ENCODE results near the gene USP54.
"Not testable (repeated sequence)": the region's sequence is repeated elsewhere in the genome, so short reads cannot be mapped to it uniquely, and the experiment has no call there.

The USP54 gene

DNA sequence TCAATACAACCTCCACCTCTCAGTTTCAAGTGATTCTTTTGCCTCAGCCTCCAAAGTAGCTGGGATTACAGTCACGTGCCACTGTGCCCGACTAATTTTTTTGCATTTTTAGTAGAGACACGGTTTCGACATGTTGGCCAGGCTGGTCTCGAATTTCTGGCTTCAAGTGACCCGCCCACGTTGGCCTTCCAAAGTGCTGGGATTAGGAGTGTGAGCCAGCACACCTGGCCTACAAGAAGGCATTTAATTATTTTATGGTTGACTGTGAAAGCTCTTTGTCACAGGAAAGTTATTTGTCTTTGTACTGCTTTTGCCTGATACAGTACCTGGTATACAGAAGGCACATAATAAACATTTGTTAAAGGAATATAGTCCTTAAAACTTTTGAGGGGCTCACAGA is 37.3 kb upstream of the USP54 start:
- in situ Hi-C loops (cut with MboI; ENCODE audit: low pct_unique_long_range_greater_than_20kb, low sequenced_read_pairs, unreplicated experiment) = loop anchor here (25.0 kb wide), 1 partner anchor 366 kb away; the partner anchor contains the start of gene MRPS16
- no peak for DNase-seq (ENCODE audit: low spot score)
- TF ChIP-seq, protein P1, sequence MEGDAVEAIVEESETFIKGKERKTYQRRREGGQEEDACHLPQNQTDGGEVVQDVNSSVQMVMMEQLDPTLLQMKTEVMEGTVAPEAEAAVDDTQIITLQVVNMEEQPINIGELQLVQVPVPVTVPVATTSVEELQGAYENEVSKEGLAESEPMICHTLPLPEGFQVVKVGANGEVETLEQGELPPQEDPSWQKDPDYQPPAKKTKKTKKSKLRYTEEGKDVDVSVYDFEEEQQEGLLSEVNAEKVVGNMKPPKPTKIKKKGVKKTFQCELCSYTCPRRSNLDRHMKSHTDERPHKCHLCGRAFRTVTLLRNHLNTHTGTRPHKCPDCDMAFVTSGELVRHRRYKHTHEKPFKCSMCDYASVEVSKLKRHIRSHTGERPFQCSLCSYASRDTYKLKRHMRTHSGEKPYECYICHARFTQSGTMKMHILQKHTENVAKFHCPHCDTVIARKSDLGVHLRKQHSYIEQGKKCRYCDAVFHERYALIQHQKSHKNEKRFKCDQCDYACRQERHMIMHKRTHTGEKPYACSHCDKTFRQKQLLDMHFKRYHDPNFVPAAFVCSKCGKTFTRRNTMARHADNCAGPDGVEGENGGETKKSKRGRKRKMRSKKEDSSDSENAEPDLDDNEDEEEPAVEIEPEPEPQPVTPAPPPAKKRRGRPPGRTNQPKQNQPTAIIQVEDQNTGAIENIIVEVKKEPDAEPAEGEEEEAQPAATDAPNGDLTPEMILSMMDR (IDR thresholded peaks at IDR 0.05; ENCODE audit: extremely low read depth, insufficient read depth, missing control alignments) = no peak

- DNase-seq (ENCODE audit: low spot score) = no peak
- TF ChIP-seq, protein P1 (IDR thresholded peaks at IDR 0.05; ENCODE audit: extremely low read depth, insufficient read depth, missing control alignments) = no peak
- in situ Hi-C loops (cut with MboI; ENCODE audit: low pct_unique_long_range_greater_than_20kb, low sequenced_read_pairs, unreplicated experiment) = loop anchor here (25.0 kb wide), 1 partner anchor 365 kb away; the partner anchor contains the start of gene MRPS16
These were observed 36.2 kb upstream of the USP54 start for GRCh38 chr10:73627300-73627699.

DNA sequence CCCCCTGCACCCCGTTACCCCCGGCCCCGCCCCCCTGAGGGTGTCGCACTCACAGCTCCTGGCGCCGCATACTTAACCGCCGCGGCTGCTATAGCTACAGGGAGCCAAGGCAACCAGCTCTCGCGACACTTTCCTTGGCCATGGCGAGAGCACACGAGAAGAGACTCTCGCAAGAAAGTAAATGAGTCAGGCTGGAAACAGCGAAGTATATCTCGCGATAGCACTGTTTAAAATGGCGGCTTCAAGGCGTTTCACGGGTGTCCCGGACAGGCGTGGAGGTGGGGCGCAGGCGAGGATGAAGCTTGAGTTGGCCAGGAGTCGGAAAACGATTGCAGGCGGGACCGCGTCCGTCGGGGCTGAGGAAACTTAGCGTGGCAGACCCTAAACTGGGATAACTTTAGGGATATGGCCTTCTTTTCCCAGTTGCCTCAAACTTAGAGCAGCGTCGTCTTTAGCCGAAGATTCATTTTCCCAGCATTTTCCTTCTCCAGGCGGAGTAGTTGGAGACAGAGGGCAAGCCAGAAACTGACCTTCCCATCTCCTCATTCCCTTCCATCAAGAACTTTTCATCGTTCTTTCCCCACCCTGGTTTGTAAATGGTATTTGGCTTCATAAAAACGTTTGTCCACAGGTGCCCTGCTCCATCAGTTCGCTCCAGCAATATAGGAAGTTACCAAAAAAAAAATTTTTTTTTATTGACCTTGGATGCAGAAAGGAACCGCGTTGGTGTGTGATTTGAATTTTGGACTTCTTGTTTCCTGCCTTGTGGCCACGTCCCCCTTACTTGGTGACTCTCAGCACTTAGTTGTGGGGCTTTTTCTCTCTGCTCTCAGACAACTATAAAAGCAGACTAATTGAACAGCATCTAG is 35.0 kb upstream of the USP54 start:
- peak; percentile 96 for DNase-seq (ENCODE audit: low spot score)
- in situ Hi-C loops (cut with MboI; ENCODE audit: low pct_unique_long_range_greater_than_20kb, low sequenced_read_pairs, unreplicated experiment) = loop anchor here (25.0 kb wide), 1 partner anchor 364 kb away; the partner anchor contains the start of gene MRPS16
- TF ChIP-seq, protein P1 (IDR thresholded peaks at IDR 0.05; ENCODE audit: extremely low read depth, insufficient read depth, missing control alignments) = no peak

GRCh38 chr10:73625004-73625883 is 34.1 kb upstream of the USP54 start:
- in situ Hi-C loops (cut with MboI; ENCODE audit: low pct_unique_long_range_greater_than_20kb, low sequenced_read_pairs, unreplicated experiment) = loop anchor here (25.0 kb wide), 1 partner anchor 363 kb away; the partner anchor contains the start of gene MRPS16
- TF ChIP-seq, protein P1 (IDR thresholded peaks at IDR 0.05; ENCODE audit: extremely low read depth, insufficient read depth, missing control alignments) = no peak

DNA sequence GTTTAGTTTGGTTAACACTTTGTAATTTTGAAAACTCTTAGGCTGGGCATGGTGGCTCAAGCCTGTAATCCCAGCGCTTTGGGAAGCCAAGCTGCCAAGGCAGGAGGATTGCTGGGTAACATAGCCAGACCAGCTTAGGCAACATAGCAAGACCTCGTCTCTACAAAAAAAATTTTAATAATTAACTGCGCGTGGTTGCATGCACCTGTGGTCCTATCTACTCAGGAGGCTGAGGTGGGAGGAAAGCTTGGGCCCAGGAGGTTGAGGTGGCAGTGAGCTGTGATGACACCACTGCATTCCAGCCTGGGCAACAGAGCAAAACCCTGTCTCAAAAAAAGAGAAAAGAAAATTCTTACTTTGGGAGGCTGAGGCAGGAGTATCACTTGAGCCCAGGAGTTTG is 31.9 kb upstream of the USP54 start:
- no peak for DNase-seq (ENCODE audit: low spot score)
- TF ChIP-seq, protein P1 (IDR thresholded peaks at IDR 0.05; ENCODE audit: extremely low read depth, insufficient read depth, missing control alignments) = no peak
- in situ Hi-C loops (cut with MboI; ENCODE audit: low pct_unique_long_range_greater_than_20kb, low sequenced_read_pairs, unreplicated experiment) = no loop called here

More at GRCh38 chr10:73625004-73625883, 34.1 kb upstream of the USP54 start:
- DNase-seq (ENCODE audit: low spot score) = no peak

- DNase-seq (ENCODE audit: low spot score); in situ Hi-C loops (cut with MboI; ENCODE audit: low pct_unique_long_range_greater_than_20kb, low sequenced_read_pairs, unreplicated experiment): not testable (repeated sequence)
These were observed 29.8 kb upstream of the USP54 start for GRCh38 chr10:73620974-73621373.

GRCh38 chr10:73617143-73617542 is 26.0 kb upstream of the USP54 start:
- in situ Hi-C loops (cut with MboI; ENCODE audit: low pct_unique_long_range_greater_than_20kb, low sequenced_read_pairs, unreplicated experiment); DNase-seq (ENCODE audit: low spot score): not testable (repeated sequence)

Measured in GM13977 (cell line).